ENCODE measurements around the gene TBC1D4.
"Not testable (repeated sequence)": the region's sequence is repeated elsewhere in the genome, so short reads cannot be mapped to it uniquely, and the experiment has no call there.

TBC1D4 gene

GRCh38 chr13:75312884-75313520 is 169.0 kb downstream of the TBC1D4 start:
- DNase-seq = no peak

GRCh38 chr13:75309981-75310580 is 171.9 kb downstream of the TBC1D4 start:
- no peak for DNase-seq

- no peak for DNase-seq
These were observed 173.7 kb downstream of the TBC1D4 start for GRCh38 chr13:75308222-75308621.

GRCh38 chr13:75307370-75307949 is 174.5 kb downstream of the TBC1D4 start:
- no peak for DNase-seq

GRCh38 chr13:75306967-75307366 is 175.0 kb downstream of the TBC1D4 start:
- not testable (repeated sequence) for DNase-seq

- no peak for DNase-seq
These were observed 176.9 kb downstream of the TBC1D4 start for GRCh38 chr13:75305059-75305458.

DNA sequence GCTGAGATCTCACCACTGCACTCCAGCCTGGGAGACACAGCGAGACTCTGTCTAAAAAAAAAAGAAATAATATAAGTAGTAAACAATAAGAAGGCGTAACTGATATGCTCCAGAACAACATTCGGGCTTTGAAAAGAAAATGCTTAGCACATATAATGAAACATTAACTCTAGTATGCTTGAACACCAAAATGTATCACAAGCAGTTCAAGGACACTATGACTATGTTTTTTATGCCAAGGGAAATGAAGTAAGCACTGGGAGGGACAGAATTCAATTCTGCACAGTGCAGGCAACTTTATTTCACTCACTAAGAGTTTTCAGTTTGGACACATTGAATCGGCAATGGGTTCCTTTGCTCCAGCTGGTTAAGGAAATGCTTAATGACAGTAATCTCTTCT is 178.7 kb downstream of the TBC1D4 start:
- no peak for DNase-seq

- no peak for DNase-seq
These were observed 179.8 kb downstream of the TBC1D4 start for GRCh38 chr13:75302071-75302698.

DNA sequence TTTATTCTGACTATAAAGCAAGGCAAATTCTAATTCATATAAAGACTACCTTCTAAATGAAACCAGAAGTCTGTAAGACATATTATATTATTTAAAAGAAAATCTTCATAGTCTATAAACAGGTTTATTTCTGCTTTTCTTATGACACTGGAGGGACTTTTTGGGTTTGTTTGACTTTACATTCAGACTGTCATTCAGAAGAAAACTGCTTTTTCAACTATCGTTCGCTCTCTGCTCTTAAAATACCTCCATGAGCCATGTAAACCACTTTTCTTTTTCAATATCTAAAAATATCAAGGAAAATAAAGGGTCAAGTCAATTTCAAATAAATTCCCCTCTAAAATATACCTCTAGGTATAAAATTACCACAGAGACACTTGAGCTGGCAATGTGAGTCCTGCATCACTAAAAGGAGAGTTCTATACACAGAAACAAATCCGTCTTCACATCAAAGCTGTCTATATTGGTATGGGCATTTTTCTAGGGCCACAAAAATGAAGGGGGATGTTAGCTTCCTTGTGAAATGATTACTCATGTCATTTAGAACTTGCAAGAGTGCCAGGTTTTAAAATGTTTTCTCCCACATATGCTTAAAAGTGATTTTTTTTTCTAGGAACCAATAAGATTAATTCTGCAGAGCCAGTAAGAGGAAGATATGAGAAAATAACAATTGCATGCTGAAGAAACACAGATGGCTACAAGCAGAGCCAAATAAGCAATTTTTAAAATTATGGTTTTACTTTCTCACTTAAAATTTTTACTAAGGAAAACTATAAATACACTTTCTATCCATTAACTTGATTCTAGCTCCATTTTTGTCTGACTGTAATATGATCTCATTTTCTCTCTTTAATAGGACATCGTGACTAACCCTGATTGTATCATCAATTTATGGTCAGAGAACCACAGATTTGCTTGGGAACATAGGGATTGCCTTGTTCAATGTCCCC is 181.8 kb downstream of the TBC1D4 start:
- DNase-seq = no peak

GRCh38 chr13:75299246-75299645 is 182.7 kb downstream of the TBC1D4 start:
- no peak for DNase-seq

GRCh38 chr13:75296641-75297040 is 185.3 kb downstream of the TBC1D4 start:
- DNase-seq = no peak

GRCh38 chr13:75295201-75295600 is 186.8 kb downstream of the TBC1D4 start:
- no peak for DNase-seq

DNA sequence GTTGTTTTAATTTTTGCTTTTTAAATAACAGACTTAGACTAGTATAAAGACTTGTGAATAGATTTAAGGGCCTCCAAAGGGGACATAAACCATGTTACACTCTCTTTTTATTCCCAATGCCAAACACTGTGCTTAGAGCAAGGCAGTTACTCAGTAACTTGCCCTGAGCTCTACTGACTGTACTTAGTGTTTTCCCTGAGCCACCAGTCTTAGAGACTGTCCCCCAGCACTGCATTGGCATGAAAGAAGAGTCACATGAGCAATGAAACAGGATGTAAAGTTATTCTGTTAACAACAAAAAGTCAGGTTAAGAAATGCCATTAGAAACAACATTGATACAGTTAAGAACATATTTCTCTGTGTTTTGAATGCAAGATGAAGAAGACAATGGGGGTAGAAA is 187.9 kb downstream of the TBC1D4 start:
- peak in 2 of 6 experiments; percentile 5 to 12 for DNase-seq

GRCh38 chr13:75285310-75285709 is 196.7 kb downstream of the TBC1D4 start:
- DNase-seq = no peak

DNA sequence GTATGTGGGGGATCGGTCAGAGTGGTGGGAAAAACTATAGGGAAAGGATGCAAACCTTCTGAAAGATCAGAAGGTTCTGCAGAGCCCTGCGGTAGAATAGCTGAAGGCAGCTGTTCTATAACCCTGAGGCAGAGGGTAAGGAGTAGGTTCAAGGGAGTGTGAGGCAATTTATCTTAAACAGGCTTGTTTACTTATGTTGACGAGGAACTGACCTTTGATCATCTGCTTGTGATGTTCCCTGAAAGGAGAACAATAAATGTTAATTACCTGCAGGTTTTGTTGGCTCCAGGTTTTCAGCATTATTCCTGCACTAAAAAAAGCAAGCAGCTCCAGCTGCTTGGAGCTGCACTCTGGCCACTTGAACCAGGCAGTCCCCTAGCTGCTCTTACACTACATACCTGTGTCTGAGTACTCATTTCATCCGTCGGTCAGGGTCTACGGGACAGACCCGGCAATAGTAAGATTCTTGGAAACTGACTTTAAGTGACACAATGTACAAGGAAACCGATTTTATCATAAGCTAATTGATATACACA is 202.1 kb downstream of the TBC1D4 start:
- no peak for DNase-seq

- DNase-seq = not testable (repeated sequence)
These were observed 208.3 kb downstream of the TBC1D4 start for GRCh38 chr13:75273695-75274094.

GRCh38 chr13:75271846-75272245 is 210.1 kb downstream of the TBC1D4 start:
- no peak for DNase-seq

- DNase-seq = not testable (repeated sequence)
These were observed 213.5 kb downstream of the TBC1D4 start for GRCh38 chr13:75268481-75268880.

DNA sequence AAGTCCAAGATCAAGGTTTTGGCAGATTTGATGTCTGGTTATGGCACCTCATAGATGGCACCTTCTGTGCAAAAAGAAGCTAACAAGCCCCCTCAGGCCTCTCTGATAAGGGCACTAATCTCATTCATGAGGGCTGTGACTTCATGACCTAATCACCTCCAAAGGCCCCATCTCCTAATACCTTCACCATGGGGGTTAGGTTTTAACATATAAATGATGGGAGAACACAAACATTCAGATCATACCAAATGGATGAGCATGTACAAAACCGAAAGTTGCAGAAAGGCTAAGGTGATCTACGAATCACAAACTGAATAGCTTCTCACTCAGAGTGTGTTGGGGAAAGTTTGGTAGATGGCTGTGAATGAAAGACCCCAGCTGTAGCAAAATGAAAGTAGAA is 217.4 kb downstream of the TBC1D4 start:
- DNase-seq = no peak

DNA sequence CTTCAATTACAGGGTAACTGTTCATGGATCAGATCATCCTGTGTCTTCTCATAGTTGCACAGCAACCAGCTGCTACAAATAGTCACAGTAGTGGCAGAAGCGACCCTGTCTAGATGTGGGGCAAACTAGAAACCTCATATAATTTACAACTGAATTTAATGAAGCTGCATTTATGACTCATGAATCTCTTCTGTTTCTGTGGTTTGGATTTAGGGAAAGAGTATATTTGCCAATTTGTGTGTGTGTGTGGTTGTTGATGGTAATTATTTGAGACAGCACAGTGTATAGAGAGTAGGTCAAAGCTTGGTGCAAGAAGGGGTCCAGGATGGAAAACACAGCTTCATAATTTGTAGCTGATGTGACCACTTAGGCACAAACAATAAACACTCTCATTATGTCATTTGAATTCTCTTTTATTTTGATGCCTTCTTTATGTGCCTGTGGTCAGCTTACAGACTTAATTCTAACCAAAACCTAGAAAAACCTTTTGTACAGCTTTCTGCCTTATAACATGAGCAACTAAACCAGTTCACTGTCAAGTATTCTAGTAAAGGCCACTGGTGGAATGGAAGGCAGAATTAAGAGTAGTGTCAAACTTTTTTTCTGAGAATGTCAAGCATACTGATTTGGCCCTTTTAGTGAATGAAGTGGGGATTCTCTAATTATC is 218.1 kb downstream of the TBC1D4 start:
- no peak for DNase-seq

GRCh38 chr13:75258159-75258782 is 223.7 kb downstream of the TBC1D4 start:
- DNase-seq = peak in 2 of 6 experiments; percentile 16 to 18

Measured in stimulated activated naive CD4-positive, alpha-beta T cell (primary cell).